ENCODE measurements around the gene VWA8. TPM values are rescaled to one million over a fixed set of nuclear protein-coding genes. Genes with fewer than 3 reads are reported as not detected.

Gene VWA8
- total and polyA plus RNA-seq, 2 of the 13 experiments (the other 11 are each of a cell fraction or from before 2014, with no cell fraction given) = 9.1 to 17.3 TPM

DNA sequence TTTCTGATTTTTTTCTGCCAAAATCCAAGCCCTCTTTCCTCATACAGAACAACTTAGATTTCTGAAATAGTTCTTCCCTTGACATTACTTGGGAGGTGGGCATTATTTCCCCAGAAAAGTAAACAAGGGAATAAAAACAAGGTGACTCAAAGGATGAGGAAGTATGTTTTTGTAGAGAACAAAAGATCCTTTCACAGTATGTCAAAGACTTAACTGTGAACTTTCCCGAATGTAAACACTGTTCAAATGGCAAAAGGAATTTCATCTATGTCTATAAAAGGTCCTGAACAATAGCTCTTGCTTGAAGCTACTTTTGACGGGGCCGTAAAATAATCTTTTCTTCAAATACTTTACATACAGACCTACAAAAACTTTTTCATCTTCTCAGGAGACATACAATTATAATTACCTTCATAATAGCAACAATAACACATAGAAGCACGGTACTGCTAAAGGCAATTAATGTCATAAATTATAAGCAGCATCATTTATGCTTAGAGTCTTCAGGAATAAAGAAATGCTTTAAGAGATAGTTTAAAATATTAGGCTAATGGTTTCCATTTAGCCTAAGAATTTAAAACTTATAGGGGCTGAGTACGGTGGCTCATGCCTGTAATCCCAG is 312.5 kb downstream of the VWA8 start (continued):
- TF ChIP-seq, protein P1, sequence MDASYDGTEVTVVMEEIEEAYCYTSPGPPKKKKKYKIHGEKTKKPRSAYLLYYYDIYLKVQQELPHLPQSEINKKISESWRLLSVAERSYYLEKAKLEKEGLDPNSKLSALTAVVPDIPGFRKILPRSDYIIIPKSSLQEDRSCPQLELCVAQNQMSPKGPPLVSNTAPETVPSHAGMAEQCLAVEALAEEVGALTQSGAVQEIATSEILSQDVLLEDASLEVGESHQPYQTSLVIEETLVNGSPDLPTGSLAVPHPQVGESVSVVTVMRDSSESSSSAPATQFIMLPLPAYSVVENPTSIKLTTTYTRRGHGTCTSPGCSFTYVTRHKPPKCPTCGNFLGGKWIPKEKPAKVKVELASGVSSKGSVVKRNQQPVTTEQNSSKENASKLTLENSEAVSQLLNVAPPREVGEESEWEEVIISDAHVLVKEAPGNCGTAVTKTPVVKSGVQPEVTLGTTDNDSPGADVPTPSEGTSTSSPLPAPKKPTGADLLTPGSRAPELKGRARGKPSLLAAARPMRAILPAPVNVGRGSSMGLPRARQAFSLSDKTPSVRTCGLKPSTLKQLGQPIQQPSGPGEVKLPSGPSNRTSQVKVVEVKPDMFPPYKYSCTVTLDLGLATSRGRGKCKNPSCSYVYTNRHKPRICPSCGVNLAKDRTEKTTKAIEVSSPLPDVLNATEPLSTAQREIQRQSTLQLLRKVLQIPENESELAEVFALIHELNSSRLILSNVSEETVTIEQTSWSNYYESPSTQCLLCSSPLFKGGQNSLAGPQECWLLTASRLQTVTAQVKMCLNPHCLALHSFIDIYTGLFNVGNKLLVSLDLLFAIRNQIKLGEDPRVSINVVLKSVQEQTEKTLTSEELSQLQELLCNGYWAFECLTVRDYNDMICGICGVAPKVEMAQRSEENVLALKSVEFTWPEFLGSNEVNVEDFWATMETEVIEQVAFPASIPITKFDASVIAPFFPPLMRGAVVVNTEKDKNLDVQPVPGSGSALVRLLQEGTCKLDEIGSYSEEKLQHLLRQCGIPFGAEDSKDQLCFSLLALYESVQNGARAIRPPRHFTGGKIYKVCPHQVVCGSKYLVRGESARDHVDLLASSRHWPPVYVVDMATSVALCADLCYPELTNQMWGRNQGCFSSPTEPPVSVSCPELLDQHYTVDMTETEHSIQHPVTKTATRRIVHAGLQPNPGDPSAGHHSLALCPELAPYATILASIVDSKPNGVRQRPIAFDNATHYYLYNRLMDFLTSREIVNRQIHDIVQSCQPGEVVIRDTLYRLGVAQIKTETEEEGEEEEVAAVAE (CRISPR knock-in tag; IDR thresholded peaks at IDR 0.05; ENCODE audit: borderline replicate concordance) = no peak
- no peak for TF ChIP-seq ZNF724P (CRISPR knock-in tag; IDR thresholded peaks at IDR 0.05; ENCODE audit: borderline replicate concordance)
- TF ChIP-seq POLR2AphosphoS2 (IDR thresholded peaks at IDR 0.05; ENCODE audit: low read depth, low read length) = no peak
- TF ChIP-seq, protein P2, sequence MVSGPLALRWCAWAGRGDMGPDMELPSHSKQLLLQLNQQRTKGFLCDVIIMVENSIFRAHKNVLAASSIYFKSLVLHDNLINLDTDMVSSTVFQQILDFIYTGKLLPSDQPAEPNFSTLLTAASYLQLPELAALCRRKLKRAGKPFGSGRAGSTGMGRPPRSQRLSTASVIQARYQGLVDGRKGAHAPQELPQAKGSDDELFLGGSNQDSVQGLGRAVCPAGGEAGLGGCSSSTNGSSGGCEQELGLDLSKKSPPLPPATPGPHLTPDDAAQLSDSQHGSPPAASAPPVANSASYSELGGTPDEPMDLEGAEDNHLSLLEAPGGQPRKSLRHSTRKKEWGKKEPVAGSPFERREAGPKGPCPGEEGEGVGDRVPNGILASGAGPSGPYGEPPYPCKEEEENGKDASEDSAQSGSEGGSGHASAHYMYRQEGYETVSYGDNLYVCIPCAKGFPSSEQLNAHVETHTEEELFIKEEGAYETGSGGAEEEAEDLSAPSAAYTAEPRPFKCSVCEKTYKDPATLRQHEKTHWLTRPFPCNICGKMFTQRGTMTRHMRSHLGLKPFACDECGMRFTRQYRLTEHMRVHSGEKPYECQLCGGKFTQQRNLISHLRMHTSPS (CRISPR knock-in tag; IDR thresholded peaks at IDR 0.05; ENCODE audit: low read depth) = no peak
- TF ChIP-seq, protein P3, sequence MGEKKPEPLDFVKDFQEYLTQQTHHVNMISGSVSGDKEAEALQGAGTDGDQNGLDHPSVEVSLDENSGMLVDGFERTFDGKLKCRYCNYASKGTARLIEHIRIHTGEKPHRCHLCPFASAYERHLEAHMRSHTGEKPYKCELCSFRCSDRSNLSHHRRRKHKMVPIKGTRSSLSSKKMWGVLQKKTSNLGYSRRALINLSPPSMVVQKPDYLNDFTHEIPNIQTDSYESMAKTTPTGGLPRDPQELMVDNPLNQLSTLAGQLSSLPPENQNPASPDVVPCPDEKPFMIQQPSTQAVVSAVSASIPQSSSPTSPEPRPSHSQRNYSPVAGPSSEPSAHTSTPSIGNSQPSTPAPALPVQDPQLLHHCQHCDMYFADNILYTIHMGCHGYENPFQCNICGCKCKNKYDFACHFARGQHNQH (CRISPR knock-in tag; IDR thresholded peaks at IDR 0.05) = peak; percentile 32; the same call in 1 of the 2 replicates
- peak; percentile 94 for TF ChIP-seq HMG20A (CRISPR knock-in tag; IDR thresholded peaks at IDR 0.05; ENCODE audit: borderline replicate concordance)
- TF ChIP-seq YY1 (IDR thresholded peaks at IDR 0.05; ENCODE audit: insufficient read depth, insufficient replicate concordance, low read depth, low read length) = no peak
- TF ChIP-seq ZNF17 (CRISPR knock-in tag; IDR thresholded peaks at IDR 0.05) = no peak
- TF ChIP-seq TSC22D2 (CRISPR knock-in tag; IDR thresholded peaks at IDR 0.05; ENCODE audit: borderline replicate concordance) = no peak
- TF ChIP-seq, protein P4, sequence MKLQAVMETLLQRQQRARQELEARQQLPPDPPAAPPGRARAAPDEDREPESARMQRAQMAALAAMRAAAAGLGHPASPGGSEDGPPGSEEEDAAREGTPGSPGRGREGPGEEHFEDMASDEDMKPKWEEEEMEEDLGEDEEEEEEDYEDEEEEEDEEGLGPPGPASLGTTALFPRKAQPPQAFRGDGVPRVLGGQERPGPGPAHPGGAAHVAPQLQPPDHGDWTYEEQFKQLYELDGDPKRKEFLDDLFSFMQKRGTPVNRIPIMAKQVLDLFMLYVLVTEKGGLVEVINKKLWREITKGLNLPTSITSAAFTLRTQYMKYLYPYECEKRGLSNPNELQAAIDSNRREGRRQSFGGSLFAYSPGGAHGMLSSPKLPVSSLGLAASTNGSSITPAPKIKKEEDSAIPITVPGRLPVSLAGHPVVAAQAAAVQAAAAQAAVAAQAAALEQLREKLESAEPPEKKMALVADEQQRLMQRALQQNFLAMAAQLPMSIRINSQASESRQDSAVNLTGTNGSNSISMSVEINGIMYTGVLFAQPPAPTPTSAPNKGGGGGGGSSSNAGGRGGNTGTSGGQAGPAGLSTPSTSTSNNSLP (IDR thresholded peaks at IDR 0.05; ENCODE audit: low read depth, low read length) = peak; percentile 91
- TF ChIP-seq, protein P5, sequence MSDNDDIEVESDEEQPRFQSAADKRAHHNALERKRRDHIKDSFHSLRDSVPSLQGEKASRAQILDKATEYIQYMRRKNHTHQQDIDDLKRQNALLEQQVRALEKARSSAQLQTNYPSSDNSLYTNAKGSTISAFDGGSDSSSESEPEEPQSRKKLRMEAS (IDR thresholded peaks at IDR 0.05) = no peak
- TF ChIP-seq, protein P6, sequence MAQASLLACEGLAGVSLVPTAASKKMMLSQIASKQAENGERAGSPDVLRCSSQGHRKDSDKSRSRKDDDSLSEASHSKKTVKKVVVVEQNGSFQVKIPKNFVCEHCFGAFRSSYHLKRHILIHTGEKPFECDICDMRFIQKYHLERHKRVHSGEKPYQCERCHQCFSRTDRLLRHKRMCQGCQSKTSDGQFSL (CRISPR knock-in tag; IDR thresholded peaks at IDR 0.05) = no peak
- TF ChIP-seq, protein P7, sequence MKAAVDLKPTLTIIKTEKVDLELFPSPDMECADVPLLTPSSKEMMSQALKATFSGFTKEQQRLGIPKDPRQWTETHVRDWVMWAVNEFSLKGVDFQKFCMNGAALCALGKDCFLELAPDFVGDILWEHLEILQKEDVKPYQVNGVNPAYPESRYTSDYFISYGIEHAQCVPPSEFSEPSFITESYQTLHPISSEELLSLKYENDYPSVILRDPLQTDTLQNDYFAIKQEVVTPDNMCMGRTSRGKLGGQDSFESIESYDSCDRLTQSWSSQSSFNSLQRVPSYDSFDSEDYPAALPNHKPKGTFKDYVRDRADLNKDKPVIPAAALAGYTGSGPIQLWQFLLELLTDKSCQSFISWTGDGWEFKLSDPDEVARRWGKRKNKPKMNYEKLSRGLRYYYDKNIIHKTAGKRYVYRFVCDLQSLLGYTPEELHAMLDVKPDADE (CRISPR knock-in tag; IDR thresholded peaks at IDR 0.05) = no peak
- no peak for TF ChIP-seq MATR3 (CRISPR knock-in tag; IDR thresholded peaks at IDR 0.05)
- TF ChIP-seq RXRB (CRISPR knock-in tag; IDR thresholded peaks at IDR 0.05; ENCODE audit: borderline replicate concordance) = peak; percentile 65; the same call in 1 of the 2 replicates
- no peak for TF ChIP-seq ZNF703 (CRISPR knock-in tag; IDR thresholded peaks at IDR 0.05; ENCODE audit: borderline replicate concordance)
- no peak for TF ChIP-seq KDM2A (CRISPR knock-in tag; IDR thresholded peaks at IDR 0.05; ENCODE audit: borderline replicate concordance, low read depth)
